CD4-positive, alpha-beta T cell treated with Interleukin-4 for 1 hour (primary cell): ENCODE results near the gene RIC8B.
"Not testable (repeated sequence)": the region's sequence is repeated elsewhere in the genome, so short reads cannot be mapped to it uniquely, and the experiment has no call there.

Experiments
- DNase-seq, 2 donors: peaks; one replicate each; pipeline ENCODE4 v3.0.0-alpha.2; 2020 to 2022

Gene RIC8B

GRCh38 chr12:106774005-106774807 is at the start of gene RIC8B:
RIC8B (plus strand) TSS chr12:106774682; CDS start chr12:106774746, 64 bp downstream.
- peak; percentile 87 to 90 for DNase-seq

GRCh38 chr12:106724934-106725333 is 49.5 kb upstream of the RIC8B start:
- DNase-seq: no peak

- DNase-seq: not testable (repeated sequence)
Measured at GRCh38 chr12:106726603-106727202, 47.8 kb upstream of the RIC8B start.

GRCh38 chr12:106729611-106730010 is 44.9 kb upstream of the RIC8B start:
- no peak for DNase-seq

- no peak for DNase-seq
Measured at GRCh38 chr12:106732890-106733289, 41.6 kb upstream of the RIC8B start.

- DNase-seq: no peak
Measured at GRCh38 chr12:106733660-106734059, 40.8 kb upstream of the RIC8B start.

GRCh38 chr12:106736051-106736957 is 38.2 kb upstream of the RIC8B start:
- peak in 1 of 2 donors; percentile 46 for DNase-seq

- DNase-seq: no peak
Measured at GRCh38 chr12:106739318-106739717, 35.2 kb upstream of the RIC8B start.

- no peak for DNase-seq
Measured at GRCh38 chr12:106739815-106740530, 34.5 kb upstream of the RIC8B start.

GRCh38 chr12:106740818-106741217 is 33.7 kb upstream of the RIC8B start:
- DNase-seq: no peak

- no peak for DNase-seq
Measured at GRCh38 chr12:106741247-106741646, 33.2 kb upstream of the RIC8B start.

GRCh38 chr12:106743270-106743988 is 31.1 kb upstream of the RIC8B start:
- DNase-seq: no peak

- DNase-seq: no peak
Measured at GRCh38 chr12:106744600-106744999, 29.9 kb upstream of the RIC8B start.

- no peak for DNase-seq
Measured at GRCh38 chr12:106745181-106745745, 29.2 kb upstream of the RIC8B start.

- peak; percentile 56 to 84 for DNase-seq
Measured at GRCh38 chr12:106747973-106748436, 26.5 kb upstream of the RIC8B start.

- DNase-seq: peak in 1 of 2 donors; percentile 23
Measured at GRCh38 chr12:106750524-106750923, 24.0 kb upstream of the RIC8B start.

- peak; percentile 53 to 55 for DNase-seq
Measured at GRCh38 chr12:106753526-106753925, 21.0 kb upstream of the RIC8B start.

- DNase-seq: no peak
Measured at GRCh38 chr12:106754331-106754730, 20.2 kb upstream of the RIC8B start.

- no peak for DNase-seq
Measured at GRCh38 chr12:106757623-106758348, 16.7 kb upstream of the RIC8B start.

GRCh38 chr12:106758349-106759110 is 16.0 kb upstream of the RIC8B start:
- DNase-seq: no peak
